HG03342 (cell line): ENCODE results near the gene ACKR3.

Source experiments
- ATAC-seq: cut with Tn5 transposase; IDR thresholded peaks from one replicate; pipeline ENCODE4 v1.9.1; 2021; ENCODE audit warnings: mild to moderate bottlenecking, moderate library complexity; ENCODE audit not compliant: unreplicated experiment

ACKR3 gene

DNA sequence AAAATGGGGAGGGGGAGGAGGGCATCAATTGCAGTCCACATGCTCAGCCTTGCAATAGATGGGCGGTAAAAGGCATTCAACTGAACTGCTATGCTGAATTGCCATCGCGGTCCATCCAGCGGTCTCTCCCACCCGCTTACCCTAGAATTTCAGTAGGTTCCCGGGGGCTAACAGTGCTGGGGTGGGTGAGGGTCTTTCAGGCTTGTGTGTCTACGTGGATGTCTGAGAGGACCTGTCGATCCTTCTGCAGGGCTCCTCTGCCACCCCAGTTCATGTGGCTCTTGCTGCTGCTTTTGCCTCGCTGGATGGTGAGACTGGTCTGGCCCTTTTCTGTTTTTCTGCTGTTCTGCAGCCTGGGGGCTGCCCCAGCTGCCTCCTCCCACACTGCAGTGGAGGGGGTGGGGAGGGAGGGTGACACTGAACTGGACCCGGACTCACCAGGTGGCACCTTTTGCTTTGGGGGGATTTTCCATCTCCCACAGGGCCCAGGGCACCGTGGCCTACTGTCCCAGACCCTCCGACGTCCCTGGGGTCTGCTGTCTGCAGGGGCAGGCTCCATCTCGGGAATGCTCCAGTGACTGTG lies 14.1 kb downstream of the ACKR3 start:
- ATAC-seq: no peak

DNA sequence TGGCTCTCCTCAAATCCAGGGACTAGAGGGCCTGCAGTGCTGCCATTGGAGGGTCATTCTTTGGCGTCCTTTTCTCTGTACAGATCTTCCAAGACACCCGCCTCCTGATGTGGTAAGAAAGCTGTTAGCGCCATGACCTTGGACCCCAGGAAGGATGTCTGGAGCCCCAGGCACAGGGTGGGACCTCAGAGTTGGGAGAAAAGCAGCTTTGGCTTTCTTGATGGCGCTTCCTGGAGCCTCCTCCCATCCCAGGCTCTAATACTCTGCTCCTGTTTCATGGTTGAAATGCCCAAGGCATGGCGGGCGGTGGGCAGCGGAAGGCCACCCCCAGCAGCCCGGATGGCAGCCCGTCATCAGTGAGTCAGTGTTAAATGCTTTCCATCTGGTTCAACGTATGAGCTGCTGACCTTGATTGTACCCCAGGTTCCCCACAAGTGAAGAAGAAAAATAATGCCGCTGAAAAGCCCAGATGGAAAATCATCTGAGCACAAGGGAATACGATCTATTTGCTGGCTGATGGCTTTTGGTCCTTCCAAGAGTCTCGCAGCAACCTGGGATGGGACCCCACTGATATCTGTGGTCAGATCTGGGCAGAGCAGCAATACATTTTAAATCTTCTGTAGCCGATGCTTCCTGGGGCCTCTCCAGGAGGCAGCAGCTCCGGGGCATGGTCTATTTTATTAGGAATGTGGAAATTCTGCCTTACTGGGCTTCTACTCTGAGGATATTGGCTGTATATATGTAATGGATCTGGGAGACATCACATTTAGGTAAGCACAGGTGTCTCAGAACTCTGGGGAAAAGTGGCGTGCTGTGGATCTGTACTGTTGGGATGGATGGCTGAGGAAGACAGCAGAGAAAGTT lies 15.1 kb downstream of the ACKR3 start:
- no peak for ATAC-seq

DNA sequence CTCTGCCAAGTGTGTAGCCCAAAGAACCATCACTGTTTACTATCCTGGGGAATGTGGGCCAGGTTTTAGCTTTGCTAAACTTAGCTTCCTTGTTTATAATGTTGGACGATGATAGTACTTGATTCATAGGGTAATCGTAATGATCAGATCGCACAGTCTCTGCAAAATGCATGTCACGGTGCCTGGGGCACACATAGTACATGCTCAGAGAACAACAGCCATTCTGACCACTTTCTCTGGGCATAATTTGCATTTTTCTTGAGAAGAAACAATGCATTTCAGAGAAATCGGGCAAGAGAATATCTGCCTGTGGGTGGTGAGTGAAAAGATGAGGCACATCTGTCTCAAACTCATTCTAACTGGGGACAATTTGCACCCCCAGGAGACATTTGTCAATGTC lies 16.3 kb downstream of the ACKR3 start:
- ATAC-seq: no peak

DNA sequence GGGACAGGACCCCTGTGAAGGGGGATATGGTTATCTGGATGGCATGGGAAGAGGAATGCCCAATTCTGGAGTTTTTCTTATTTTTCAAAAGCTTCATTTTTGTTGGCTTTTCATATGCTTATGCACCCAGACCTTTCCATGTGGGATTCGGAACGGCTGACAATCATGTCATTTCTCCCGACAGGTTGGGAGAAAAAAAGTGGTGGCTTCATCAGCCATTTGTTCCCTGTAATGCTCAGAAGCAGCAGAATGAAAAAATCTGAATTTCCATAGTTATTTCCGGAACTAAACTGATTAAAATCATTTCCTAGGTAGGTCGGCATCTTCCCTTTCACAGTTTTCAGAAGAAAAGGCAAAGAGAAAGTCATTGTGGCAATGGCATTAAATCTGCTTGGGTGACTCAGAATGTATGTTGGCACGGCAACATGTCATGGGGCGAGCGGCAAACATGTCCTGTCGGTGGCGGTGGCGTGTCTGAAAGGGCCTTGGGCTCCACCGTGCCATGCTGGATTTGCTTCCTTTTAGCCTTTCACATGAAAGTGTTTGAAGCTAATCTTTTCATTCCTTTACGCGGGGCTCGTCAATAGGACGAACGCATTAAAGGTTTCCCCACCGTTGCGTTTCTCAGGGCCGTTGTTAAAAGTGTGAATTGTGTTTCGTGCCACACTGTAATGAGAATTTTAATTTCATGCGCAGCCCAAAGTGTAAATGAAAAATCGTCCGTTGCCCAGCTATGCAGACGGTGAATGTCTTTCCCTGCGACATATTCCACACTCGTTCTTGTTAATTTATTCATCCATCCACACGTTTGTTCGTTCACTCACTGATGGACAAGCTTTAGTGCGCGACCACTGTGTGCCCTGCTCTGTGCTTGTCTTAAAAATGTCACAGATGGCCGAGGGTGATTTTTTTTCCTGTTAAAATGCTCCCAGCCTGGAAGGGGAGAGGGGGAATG lies 18.5 kb downstream of the ACKR3 start:
- ATAC-seq: no peak

DNA sequence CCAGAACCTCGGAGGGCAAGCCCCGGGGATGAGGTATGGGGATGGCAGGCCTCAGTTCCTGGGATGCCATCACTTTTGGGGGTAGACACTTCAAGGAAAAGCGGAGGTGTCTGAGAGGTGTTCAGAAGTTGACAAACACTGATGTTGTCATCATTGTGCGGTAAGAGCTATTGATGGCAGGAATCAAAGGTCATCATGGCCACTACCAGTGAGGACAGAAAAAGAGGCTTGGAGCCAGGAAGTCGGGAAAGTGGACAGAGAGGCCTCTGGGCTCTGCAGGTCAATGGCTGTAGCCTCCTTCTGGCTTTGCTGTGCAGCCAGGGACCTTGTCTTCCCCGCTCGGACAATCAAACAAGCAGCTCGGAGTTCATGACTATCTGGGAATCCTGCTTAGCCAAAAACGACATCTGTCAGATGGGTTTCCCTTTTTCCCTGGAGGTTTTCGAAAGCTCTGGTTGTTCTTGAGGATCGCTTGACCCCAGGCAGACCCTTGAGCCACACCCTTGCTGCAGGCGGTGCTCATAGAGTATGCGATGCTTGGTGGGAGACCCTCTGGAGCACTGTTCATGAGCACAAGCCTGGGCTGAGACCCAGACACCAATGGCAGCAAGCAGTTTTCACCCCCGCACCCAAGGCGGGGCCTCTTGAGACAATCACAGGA lies 19.4 kb downstream of the ACKR3 start:
- no peak for ATAC-seq

DNA sequence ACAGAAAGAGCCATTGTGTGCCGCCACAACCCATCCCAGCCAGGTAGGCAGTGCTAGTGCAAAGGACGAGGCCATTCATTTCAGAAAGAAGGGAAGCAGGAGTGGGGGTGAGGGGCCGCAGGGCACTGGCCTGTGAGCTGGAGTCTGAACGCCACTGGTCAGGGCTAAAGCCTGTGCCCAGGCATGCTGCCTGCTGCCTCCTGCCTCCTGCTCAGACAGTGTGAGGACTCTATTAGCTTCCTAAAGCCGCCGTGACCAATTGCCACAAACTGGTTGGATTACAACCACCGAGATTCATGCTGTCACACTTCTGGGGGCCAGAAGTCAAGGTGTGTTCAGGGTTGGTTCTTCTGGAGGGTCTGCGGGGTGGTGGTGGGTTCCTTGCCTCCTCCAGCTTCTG lies 21.2 kb downstream of the ACKR3 start:
- no peak for ATAC-seq

DNA sequence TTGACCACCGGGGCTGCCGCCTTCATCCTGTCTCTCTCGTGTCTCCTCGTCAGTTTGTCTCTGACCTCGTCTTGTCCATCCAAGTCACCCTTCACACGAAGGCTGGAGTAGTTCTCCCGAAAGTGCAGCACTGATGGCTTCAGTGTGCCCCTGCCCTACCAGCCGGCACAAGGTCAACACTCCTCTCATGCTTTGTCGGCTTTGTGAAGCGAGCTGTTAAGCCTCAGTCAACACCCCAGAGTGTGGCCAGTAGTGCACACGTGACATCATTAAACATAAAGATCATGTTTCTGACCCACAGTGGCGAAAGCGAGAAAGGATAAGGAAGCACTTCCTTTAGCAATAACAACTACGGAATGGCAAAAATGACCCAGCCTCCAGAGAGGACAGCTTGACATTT lies 23.2 kb downstream of the ACKR3 start:
- no peak for ATAC-seq

DNA sequence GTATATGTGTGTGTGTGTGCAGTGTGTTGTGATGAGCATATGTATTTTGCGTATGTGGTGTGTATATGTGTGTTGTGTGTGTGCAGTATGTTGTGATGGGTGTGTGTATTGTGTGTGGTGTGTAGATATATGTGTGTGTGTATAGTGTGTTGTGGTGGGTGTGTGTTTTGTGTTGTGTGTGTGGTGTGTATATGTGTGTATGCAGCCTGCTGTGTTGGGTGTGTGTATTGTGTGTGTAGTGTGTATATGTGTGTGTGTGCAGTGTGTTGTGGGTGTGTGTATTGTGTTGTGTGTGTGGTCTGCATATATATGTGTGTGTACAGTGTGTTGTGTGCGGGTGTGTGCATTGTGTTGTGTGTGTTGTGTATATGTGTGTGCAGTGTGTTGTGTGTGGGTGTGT lies 23.9 kb downstream of the ACKR3 start:
- no peak for ATAC-seq

DNA sequence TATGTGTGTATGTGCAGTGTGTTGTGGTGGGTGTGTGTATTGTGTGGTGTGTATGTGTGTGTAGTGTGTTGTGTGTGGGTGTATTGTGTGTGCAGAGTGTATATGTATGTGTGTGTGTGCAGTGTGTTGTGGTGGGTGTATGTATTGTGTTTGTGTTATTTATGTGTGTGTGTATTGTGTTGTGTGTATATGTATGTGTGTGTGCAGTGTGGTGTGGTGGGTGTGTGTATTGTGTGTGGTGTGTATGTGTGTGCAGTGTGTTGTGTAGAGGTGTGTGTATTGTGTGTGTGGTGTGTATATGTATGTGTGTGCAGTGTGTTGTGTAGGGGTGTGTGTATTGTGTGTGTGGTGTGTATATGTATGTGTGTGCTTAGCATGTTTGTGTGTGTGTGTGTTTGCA lies 24.3 kb downstream of the ACKR3 start:
- no peak for ATAC-seq

DNA sequence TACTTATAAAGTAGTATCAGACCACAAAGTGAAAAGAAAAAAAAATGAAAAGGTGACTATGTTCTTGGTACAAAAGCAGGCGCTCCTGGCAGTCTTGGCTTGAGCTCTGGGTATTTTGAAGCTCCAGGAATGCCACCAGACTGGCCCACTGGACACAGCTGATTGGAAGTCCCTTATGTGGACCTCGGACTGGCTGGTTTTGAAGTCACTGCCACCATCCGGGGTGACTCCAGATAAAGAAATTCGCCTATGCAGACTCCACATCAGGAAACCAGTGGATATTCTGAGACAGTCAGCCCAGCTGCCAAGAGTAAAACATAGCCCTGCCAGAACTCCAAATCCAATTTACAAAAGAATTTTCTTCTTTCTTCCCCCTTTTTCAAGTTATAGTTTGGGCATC lies 28.0 kb downstream of the ACKR3 start:
- ATAC-seq: no peak

DNA sequence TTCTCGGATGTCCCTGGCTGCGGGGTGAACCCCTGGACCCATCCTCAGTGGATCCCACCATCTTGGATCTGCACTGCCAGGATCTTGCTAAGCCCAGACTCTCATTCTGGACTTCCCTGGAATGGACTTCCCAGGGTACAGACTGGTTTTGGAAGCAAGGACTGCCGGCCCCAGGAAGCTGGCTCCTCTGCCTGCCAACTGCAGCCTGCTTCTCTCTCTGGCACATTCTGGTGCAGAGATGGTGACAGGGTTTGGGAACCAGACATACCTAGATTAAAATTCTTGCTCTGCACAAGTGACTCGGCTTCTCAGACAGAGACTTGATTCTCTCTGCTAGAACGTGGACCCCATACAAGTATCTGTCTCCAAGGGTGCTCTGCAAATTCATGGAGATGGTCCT lies 29.4 kb downstream of the ACKR3 start:
- ATAC-seq: no peak

DNA sequence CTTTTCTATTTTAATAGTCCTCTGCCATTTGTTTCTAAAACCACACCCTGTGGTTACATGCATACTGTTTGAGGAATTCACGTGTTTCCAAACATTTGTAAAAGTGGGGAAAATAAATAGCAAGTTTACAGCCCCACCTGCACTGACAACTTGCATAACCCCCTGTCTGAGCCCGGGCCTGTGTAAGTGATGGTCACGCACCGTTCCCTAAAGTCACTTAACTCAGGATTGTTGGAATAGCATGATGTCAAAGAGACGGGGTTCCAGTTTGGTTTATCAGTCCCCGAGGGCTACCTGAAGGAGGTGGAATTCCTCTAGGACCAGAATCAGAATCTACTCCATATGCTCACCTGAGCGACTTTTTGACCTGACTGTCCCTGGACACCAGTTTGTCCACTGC lies 30.5 kb downstream of the ACKR3 start:
- no peak for ATAC-seq

DNA sequence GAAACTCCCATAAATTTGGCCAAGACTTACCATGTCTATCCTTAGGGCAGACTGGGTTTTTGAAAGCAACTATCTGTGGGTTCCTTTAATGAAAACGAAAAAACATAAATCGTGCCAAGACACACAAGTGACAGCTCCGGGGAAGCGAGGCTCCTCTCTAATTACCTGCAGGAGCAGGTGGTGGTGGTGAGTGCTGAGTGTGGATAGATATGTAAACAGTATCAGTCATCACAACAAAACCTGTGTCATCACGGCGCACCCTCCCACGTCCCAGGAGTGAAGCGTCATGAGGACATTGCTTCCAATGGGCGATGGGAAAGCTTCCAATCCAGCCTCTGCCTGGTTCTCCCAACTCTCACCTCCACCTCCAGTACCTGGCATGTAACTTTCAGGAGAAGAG lies 31.3 kb downstream of the ACKR3 start:
- no peak for ATAC-seq

DNA sequence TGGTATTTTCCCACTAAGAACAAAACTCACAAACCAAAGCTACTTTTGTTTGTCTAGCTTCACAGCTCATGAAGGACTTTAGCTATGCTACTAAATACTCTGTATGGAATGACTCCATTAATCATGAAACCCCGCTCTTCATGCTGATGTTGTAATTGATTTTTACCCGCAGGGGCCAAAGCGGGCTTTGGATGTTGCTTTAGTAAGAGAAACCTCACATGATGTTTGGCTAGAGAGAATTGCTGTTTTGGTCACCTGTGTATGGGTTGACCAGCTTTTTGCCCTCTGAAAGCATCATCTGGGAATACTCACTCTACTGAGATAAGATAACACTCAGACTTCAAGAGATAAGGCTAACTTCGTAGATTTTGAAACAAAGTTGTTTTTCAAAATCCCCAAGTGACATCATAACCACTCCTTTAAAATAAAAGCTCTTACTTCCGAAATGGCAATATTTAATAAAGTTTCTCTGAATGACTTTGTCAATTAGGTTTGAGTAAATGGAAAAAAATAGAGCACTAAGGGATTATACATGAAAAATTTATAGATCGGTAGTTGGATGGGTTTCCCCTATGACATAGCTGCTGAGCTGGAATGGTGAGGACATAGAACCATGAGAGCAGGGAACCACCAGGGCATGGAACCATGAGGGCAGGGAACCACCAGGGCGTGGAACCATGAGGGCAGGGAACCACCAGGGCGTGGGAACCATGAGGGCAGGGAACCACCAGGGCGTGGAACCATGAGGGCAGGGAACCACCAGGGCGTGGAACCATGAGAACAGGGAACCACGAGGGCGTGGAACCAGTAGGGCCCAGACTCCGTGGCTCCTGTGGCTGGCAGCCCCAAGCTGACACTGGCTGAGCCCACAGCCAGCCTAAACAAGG lies 31.9 kb downstream of the ACKR3 start:
- no peak for ATAC-seq

DNA sequence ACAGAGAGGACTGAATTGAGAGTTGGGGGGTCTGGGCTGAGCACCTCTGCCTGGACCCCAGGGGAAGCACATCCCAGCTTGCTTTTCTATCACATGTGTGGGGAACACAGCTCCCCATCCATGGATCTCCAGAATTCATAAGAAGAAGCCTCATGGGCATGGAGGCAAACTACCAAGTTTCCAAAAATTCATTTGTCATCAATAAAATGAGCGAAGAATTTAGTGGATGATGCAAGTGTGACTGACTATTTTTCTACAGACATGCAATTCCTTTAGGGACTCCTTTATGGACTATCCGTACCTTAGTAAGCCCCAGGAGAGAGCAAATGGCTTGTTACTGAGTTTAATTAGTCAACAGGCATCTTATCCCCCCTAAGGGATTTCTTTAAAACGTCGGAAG lies 33.1 kb downstream of the ACKR3 start:
- ATAC-seq: no peak

DNA sequence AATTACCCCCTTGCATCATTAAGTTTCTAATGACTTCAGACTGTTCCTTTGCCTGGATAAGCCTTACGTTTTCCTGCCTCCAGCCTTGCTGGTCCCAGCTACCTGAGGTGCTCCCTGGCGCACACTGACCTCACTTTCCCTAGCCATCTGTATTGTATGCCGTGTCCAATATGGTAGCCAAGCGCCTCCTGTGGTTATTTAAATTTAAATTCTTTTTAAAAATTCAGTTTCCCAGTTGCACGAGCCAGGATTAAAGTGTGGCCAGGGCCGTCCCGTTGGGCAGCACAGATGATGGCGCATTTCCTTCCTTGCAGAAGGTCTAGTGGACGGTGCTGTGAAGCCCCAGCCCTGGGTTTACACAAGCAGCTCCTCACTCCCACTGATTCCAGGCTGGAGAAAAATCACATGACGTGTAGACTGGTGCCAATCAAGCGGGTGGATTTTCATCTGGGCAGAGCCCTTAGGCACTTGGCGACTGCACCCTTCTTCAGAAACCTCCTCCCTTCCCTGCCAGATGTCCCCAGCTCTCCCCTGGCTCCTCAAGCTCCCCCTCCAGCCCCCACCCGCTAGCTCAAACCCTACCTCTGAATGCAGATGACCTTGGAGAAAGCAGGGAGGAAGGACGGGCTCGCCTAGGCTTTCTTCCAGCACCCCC lies 33.9 kb downstream of the ACKR3 start:
- no peak for ATAC-seq

DNA sequence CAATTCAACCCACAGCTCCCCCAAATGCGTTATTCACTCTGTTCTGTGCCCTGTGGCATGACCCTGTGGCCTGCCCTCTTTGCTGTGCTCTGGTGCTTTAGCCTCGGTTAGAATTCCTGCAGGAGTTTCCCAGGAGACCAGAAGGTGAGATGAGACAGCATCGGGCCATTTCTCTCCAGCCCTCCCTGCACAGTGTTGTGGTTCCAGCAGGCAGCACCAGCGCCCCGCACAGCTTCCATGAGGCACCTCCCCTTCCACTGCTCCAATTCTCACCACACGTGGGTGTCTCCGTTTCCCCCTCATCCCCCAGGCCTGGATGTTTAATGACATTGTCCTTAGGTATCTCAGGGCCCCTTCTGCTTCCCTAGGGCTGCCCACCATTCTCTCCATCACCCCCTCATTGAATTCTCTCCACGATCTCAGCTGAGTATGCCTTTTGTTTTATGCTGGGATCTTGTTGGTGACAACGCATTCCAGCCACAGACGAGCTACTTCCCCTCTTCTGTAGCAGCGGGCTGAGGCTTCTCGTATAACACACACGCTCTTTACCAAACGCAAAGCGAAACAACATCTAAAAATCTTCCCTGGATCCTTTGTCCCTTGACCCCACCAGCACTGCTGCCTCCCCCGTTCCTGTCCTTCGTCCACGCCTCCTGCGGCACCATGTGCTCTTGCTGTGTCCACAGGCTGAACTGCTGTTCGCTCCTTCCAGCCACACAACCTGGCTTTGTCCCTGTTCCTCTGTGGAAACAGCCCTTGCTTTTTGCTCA lies 35.1 kb downstream of the ACKR3 start:
- no peak for ATAC-seq

DNA sequence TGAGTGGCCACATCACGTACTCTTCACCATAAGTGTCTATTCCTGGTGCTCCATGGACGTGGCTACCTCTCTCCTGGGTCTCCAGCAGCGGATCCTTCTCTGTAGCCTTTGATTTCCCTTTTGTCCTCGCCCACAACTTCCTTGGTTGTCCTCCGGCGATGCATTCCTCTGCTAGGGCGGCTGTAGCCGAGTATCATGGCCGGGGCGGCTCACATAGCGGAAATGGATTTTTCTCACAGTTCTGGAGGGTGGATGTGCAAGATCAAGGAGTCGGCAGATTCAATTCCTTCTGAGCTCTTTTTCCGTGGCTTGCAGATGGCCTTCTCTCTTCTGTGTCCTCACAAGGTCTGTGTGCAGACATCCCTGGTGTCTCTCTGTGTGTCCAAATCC lies 35.7 kb downstream of the ACKR3 start:
- no peak for ATAC-seq

DNA sequence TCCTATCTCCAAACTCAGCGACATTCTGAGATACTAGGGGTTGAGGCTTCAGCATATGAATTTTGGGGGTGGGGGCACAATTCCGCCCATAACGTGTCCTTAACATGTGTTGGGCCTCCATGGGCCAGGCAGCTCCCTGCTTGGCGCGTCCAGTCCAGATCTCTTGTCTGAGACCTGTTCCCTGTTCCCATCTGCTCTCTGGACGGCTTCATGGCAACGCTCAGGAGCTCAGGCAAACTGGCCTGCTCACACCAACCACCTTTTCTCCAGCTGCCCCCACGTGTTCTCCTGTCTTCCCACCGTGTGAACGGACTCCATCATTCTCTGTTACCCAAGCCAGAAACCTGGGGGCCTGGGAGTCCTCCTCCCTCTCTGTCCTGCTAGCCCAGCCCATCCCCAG lies 36.4 kb downstream of the ACKR3 start:
- no peak for ATAC-seq
